Mucosa of descending colon (tissue), 3 donors: Measurements from ENCODE around the gene PLGRKT. TPM values are rescaled to one million over a fixed set of nuclear protein-coding genes. Genes with fewer than 3 reads are reported as not detected.

ENCODE experiments used
- ATAC-seq: fragments of 200-7000 bp; cut with Tn5 transposase; one replicate; pipeline ENCODE4 v1.9.1; 2020; ENCODE audit warnings: mild to moderate bottlenecking, moderate library complexity
- DNase-seq, 3 donors: peaks; one replicate each; pipeline ENCODE4 v3.0.0-alpha.2; 2020
- H3K36me3 ChIP-seq: fragments of 200-600 bp; one replicate; pipeline ENCODE4 v1.8.0; 2021; ENCODE audit warnings: low read depth, mild to moderate bottlenecking
- H3K4me1 ChIP-seq: fragments of 200-600 bp; one replicate; pipeline ENCODE4 v1.8.0; 2021; ENCODE audit warnings: low read depth, mild to moderate bottlenecking
- H3K4me3 ChIP-seq: fragments of 200-600 bp; one replicate; pipeline ENCODE4 v1.8.0; 2021; ENCODE audit warnings: mild to moderate bottlenecking
- H3K9me3 ChIP-seq: fragments of 200-600 bp; one replicate; pipeline ENCODE4 v1.8.0; 2021; ENCODE audit warnings: mild to moderate bottlenecking
- CTCF ChIP-seq: fragments of 200-600 bp; IDR thresholded peaks from one replicate; pipeline ENCODE4 v1.8.0; 2022; ENCODE audit warnings: antibody characterized with exemption, mild to moderate bottlenecking
- intact Hi-C, 2 donors: fragments of 100-400 bp; cut with DNase I in 1 of 2; cut with micrococcal nuclease in 1 of 2; formaldehyde crosslinking; loops; one replicate each; pipeline versions ENCODE4 v1.11.0 to v1.11.1; 2022; cut with DNase I, micrococcal nuclease
- total RNA-seq, 3 donors: library from RNA; stranded (reverse); fragmentation: NEBNext Ultra II Directional in 2 of 3; extraction: Animal tissue kit (Norgen Biotek cat#: 25700) in 2 of 3; gene quantifications; one replicate each; pipeline versions ENCODE4 v1.2.1 to v1.2.4, GENCODE V29; 2021 to 2023
- donor health status: DM: no; HTN: no; CAD: no; lungs with moderate emphysema.
- donor health status: DM: no; HTN: no; CAD: no.
- donor health status: DM: no; HTN: yes; CAD: no.

The PLGRKT gene
- total RNA-seq, 3 donors from 2014 or later: 34.0 to 67.1 (median 53.0) TPM

DNA sequence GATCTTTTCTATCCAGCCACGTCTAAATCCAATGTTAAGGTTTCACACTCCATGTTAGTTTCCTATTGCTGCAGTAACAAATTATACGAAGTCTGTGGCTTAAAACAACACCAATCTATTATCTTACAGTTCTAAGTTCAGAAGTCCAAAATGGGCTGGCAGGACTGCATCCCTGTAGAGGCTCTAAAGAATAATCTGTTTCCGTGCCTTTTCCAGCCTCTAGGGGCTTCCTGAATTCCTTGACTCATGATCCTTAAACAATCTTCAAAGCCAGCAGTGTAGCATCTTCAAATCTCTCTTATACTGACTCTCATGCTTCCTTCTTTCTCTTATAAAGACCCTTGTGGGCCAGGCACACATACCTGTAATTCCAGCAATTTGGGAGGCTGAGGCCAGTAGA is 6.8 kb downstream of the PLGRKT start:
- ATAC-seq: no peak

GRCh38 chr9:5429873-5430564 is 7.7 kb downstream of the PLGRKT start:
- intact Hi-C loops: loop anchor here in 1 of 2 donors (10.0 kb wide), 1 partner anchor 245 kb away; the partner anchor contains the start of gene INSL6
- TF ChIP-seq CTCF: no peak
- ATAC-seq (no peak), DNase-seq (no peak)
- Histone ChIP-seq H3K4me1 (no peaks in the 10 kb centered on the region), H3K4me3 (no peak overlapping the region), H3K36me3 (no peaks in the 10 kb centered on the region), H3K9me3 (no peaks in the 10 kb centered on the region)

More for the DNA sequence above, 6.8 kb downstream of the PLGRKT start:
- no peak for DNase-seq
- Histone ChIP-seq H3K36me3 (no peaks in the 10 kb centered on the region), H3K4me3 (no peak overlapping the region), H3K9me3 (no peaks in the 10 kb centered on the region), H3K4me1 (peaks cover 5% of the 10 kb centered on the region)
- TF ChIP-seq CTCF: no peak
- intact Hi-C loops: no loop called here

- no peaks in the 10 kb centered on the region for H3K4me1 ChIP-seq
- H3K9me3 ChIP-seq: no peaks in the 10 kb centered on the region
- H3K4me3 ChIP-seq: no peak overlapping the region
- intact Hi-C loops: loop anchor here in 1 of 2 donors (10.0 kb wide), 1 partner anchor 244 kb away; the partner anchor contains the start of gene INSL6
- no peaks in the 10 kb centered on the region for H3K36me3 ChIP-seq
- ATAC-seq (peak; percentile 39), DNase-seq (no peak)
- TF ChIP-seq CTCF: no peak
Measured at GRCh38 chr9:5428794-5429528, 8.8 kb downstream of the PLGRKT start.

DNA sequence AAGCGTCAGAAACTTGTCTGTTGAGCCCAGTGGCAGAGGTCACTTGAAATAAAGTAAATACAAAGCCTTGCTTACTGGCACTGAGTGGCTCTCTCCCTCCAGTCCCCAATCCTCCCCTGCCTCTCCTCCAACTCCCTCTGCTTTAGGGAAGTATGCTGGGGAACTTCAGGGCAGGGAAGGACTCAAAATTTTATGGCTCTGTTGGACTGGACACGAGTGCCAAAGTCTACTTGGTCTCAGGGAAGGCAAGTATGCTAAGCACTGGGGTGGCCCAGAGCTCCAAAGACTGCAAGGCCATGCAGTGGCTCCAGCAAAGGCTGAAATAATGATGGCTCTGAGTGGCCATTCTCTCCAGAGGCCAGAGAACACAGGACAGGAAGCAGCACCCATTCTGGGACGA is 9.6 kb downstream of the PLGRKT start:
- H3K36me3 ChIP-seq: no peaks in the 10 kb centered on the region
- no peak overlapping the region for H3K4me3 ChIP-seq
- peak; percentile 81 for ATAC-seq
- TF ChIP-seq CTCF: no peak
- intact Hi-C loops: loop anchor here in 1 of 2 donors (10.0 kb wide), 1 partner anchor 243 kb away; the partner anchor contains the start of gene INSL6
- no peaks in the 10 kb centered on the region for H3K4me1 ChIP-seq
- no peak for DNase-seq
- no peaks in the 10 kb centered on the region for H3K9me3 ChIP-seq

- no peak for ATAC-seq
- H3K4me3 ChIP-seq: no peak overlapping the region
- no peaks in the 10 kb centered on the region for H3K9me3 ChIP-seq
- no peak for TF ChIP-seq CTCF
- no peaks in the 10 kb centered on the region for H3K4me1 ChIP-seq
- intact Hi-C loops: loop anchor here in 1 of 2 donors (10.0 kb wide), 1 partner anchor 242 kb away; the partner anchor contains the start of gene INSL6
- no peak for DNase-seq
- H3K36me3 ChIP-seq: no peaks in the 10 kb centered on the region
Measured at GRCh38 chr9:5427005-5427404, 10.7 kb downstream of the PLGRKT start.
